Keratinocyte (primary cell): ENCODE results near the gene MIDN. TPM values are rescaled to one million over a fixed set of nuclear protein-coding genes. Genes with fewer than 3 reads are reported as not detected.

Experiments used
- DNase-seq: peaks from one replicate; pipeline ENCODE4 v3.0.0-alpha.2; 2011; ENCODE audit warnings: low read depth, missing footprints, low spot score
- FAIRE-seq: peaks from 2 replicates; lab custom pipeline; 2011; peaks lifted over from hg19 to GRCh38; lab: Jason Lieb, UNC
- H2AFZ ChIP-seq: 2 replicates; pipeline ENCODE4 v1.6.0; 2012; ENCODE audit warnings: low read length, control low read depth, inconsistent platforms; ENCODE audit not compliant: control insufficient read depth
- H3K27ac ChIP-seq: 2 replicates; pipeline ENCODE4 v1.5.1; 2011; ENCODE audit warnings: low read length; ENCODE audit not compliant: control insufficient read depth, insufficient read depth
- H3K27me3 ChIP-seq: 3 replicates; pipeline ENCODE4 v1.6.0; 2011; ENCODE audit warnings: low read length; ENCODE audit not compliant: control insufficient read depth, insufficient read depth; ENCODE audit errors: extremely low read depth
- H3K36me3 ChIP-seq, 2 experiments: 2 replicates in 1 of 2; 3 replicates in 1 of 2; pipeline ENCODE4 v1.5.1; 2011; ENCODE audit warnings: low read length in 2 of 2, mild to moderate bottlenecking in 1 of 2; ENCODE audit not compliant: control insufficient read depth in 2 of 2, insufficient read depth in 2 of 2; ENCODE audit errors: extremely low read depth in 1 of 2
- H3K4me1 ChIP-seq: 3 replicates; pipeline ENCODE4 v1.5.1; 2011; ENCODE audit warnings: low read length; ENCODE audit not compliant: control insufficient read depth, insufficient read depth; ENCODE audit errors: extremely low read depth
- H3K4me2 ChIP-seq: 3 replicates; pipeline ENCODE4 v1.6.0; 2011; ENCODE audit warnings: low read depth, low read length; ENCODE audit not compliant: control insufficient read depth, insufficient read depth; ENCODE audit errors: extremely low read depth
- H3K4me3 ChIP-seq, 3 experiments: fragments of 200-600 bp in 1 of 3; sonication (generic) in 1 of 3; 2 replicates in 2 of 3; 3 replicates in 1 of 3; pipeline ENCODE4 v1.5.1; 2011 to 2016; ENCODE audit warnings: low read length in 3 of 3, mild to moderate bottlenecking in 3 of 3, control low read depth in 2 of 3, inconsistent platforms in 1 of 3, low read depth in 1 of 3, mixed read lengths in 1 of 3, mixed run types in 1 of 3, moderate library complexity in 1 of 3; ENCODE audit not compliant: control insufficient read depth in 2 of 3, insufficient read depth in 2 of 3; ENCODE audit errors: extremely low read depth in 1 of 3
- H3K79me2 ChIP-seq: 2 replicates; pipeline ENCODE4 v1.6.0; 2012; ENCODE audit warnings: low read length; ENCODE audit not compliant: control insufficient read depth, insufficient read depth
- H3K9ac ChIP-seq: 3 replicates; pipeline ENCODE4 v1.6.0; 2011; ENCODE audit warnings: low read length; ENCODE audit not compliant: control insufficient read depth, insufficient read depth; ENCODE audit errors: extremely low read depth
- H3K9me1 ChIP-seq: 3 replicates; pipeline ENCODE4 v1.6.0; 2011; ENCODE audit warnings: low read length; ENCODE audit not compliant: control insufficient read depth, insufficient read depth; ENCODE audit errors: extremely low read depth
- H3K9me3 ChIP-seq: 2 replicates; pipeline ENCODE4 v1.5.1; 2012; ENCODE audit warnings: low read depth, low read length; ENCODE audit not compliant: control insufficient read depth
- H4K20me1 ChIP-seq: 3 replicates; pipeline ENCODE4 v1.6.0; 2011; ENCODE audit warnings: low read length; ENCODE audit not compliant: control insufficient read depth, insufficient read depth; ENCODE audit errors: extremely low read depth
- CTCF ChIP-seq, 3 experiments: IDR thresholded peaks in 1 of 3; conservative IDR thresholded peaks in 1 of 3; optimal IDR thresholded peaks in 1 of 3; 2 replicates in 2 of 3; 3 replicates in 1 of 3; pipeline versions ENCODE3 to v1.5.1; 2011; ENCODE audit warnings: low read length in 3 of 3, mild to moderate bottlenecking in 3 of 3, moderate library complexity in 2 of 3, control low read depth in 1 of 3, inconsistent platforms in 1 of 3; ENCODE audit not compliant: insufficient read depth in 2 of 3; ENCODE audit errors: extremely low read depth in 1 of 3
- EZH2 ChIP-seq: IDR thresholded peaks from one replicate; pipeline ENCODE4 v1.6.1; 2012; ENCODE audit warnings: inconsistent platforms, mild to moderate bottlenecking, low read length, moderate library complexity
- dilution Hi-C: fragments of 300-500 bp; cut with MboI; formaldehyde crosslinking; loops from one replicate; pipeline ENCODE4 v1.7.0; 2020; ENCODE audit warnings: low sequenced_read_pairs; ENCODE audit not compliant: extremely low pct_ligation_motif_present
- polyA plus RNA-seq, 5 experiments: library from polyadenylated mRNA; depleted of rRNA in 3 of 5; stranded (reverse) in 3 of 5; stranded (forward) in 1 of 5; unstranded in 1 of 5; fragments of >200 nt; gene quantifications; 1 replicate in 1 of 5; 2 replicates in 3 of 5; 3 replicates in 1 of 5; pipeline versions ENCODE4 v1.2.1 to v1.2.3, GENCODE V29; 2011 to 2012; ENCODE audit warnings: missing spikeins in 2 of 5, low read depth in 1 of 5, low replicate concordance in 1 of 5

Gene MIDN
- polyA plus RNA-seq, 1 donor (not counting 4 experiments of a cell fraction or from before 2014, with no cell fraction given), result 4.7 TPM

- Histone ChIP-seq H4K20me1 (no peaks in the 10 kb centered on the region), H3K4me2 (no peak overlapping the region), H3K9ac (no peak overlapping the region), H3K36me3 (no peaks in the 10 kb centered on the region), H3K9me3 (no peaks in the 10 kb centered on the region), H3K9me1 (no peaks in the 10 kb centered on the region), H3K27me3 (peaks cover 68% of the 10 kb centered on the region), H2AFZ (no peak overlapping the region), H3K79me2 (no peaks in the 10 kb centered on the region), H3K4me1 (no peaks in the 10 kb centered on the region), H3K27ac (no peak overlapping the region), H3K4me3 (no peak overlapping the region)
- FAIRE-seq, result no peak
- dilution Hi-C loops, result no loop called here
- no peak for DNase-seq
- TF ChIP-seq EZH2, result no peak
- no peak for TF ChIP-seq CTCF (optimal IDR thresholded peaks at IDR 0.05 in 1 of 3, IDR thresholded peaks at IDR 0.05 in 1 of 3, conservative IDR thresholded peaks at IDR 0.05 in 1 of 3; ENCODE audit: extremely low read depth in 1 of 3, insufficient read depth in 2 of 3, low read length in 3 of 3)
Measured at GRCh38 chr19:1293782-1294604, 45.6 kb downstream of the MIDN start.

GRCh38 chr19:1294688-1295087 lies 46.3 kb downstream of the MIDN start:
- Histone ChIP-seq H3K4me2 (no peak overlapping the region), H4K20me1 (no peaks in the 10 kb centered on the region), H3K27me3 (peaks cover 63% of the 10 kb centered on the region), H3K9me1 (no peaks in the 10 kb centered on the region), H3K4me1 (no peaks in the 10 kb centered on the region), H2AFZ (no peak overlapping the region), H3K4me3 (no peak overlapping the region), H3K9ac (no peak overlapping the region), H3K79me2 (no peaks in the 10 kb centered on the region), H3K27ac (no peak overlapping the region), H3K9me3 (no peaks in the 10 kb centered on the region), H3K36me3 (no peaks in the 10 kb centered on the region)
- FAIRE-seq, result no peak
- TF ChIP-seq CTCF (optimal IDR thresholded peaks at IDR 0.05 in 1 of 3, IDR thresholded peaks at IDR 0.05 in 1 of 3, conservative IDR thresholded peaks at IDR 0.05 in 1 of 3; ENCODE audit: extremely low read depth in 1 of 3, insufficient read depth in 2 of 3, low read length in 3 of 3), result no peak
- no peak for TF ChIP-seq EZH2
- dilution Hi-C loops, result no loop called here
- no peak for DNase-seq
